ENCODE measurements around the gene PCMT1. TPM values are rescaled to one million over a fixed set of nuclear protein-coding genes. Genes with fewer than 3 reads are reported as not detected.

The PCMT1 gene
- total RNA-seq, 2 experiments from 2014 or later: 117 to 125 TPM

- CTCF ChIA-PET (ENCODE audit: unreplicated experiment): interaction anchor here (1.1 kb wide), 1 partner anchor 90 kb away, joined by 4 read pairs; no protein-coding TSS in a partner anchor
Measured at GRCh38 chr6:149834513-149835481, 85.3 kb downstream of the PCMT1 start.

DNA sequence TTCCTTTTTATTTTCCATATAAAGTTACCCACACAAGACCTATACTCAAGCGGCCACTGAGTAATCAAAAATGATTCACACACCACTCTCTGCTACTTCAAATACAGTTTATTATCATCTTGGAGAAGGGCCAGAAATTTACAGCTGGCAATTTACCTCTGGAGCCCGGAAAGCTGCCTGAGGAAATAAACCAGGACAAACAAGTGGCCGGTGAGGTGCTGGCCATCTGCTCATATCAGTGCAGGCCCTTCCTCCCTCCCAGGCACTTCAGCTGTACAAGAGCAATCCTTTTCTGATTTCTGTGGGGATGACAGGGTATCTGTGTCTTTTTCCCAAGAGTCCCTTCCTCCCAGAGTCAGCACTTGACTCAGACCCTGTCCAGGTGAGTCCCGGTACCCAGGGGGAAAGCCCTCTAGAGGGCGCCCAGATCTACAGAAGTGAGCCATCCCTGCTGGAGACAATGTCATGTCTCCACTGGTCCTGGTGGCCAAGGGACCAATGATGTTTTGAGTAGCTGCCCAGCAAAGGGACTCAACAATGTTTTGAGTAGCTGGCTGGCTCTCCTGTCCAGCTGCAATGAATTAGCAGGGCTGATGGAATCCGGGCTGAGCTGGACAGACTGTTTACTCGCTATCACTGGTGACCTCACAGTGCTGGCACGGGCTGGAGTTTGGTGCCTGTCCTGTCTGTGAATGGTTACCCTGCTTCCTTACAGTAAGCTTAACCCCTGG, 91.0 kb downstream of the PCMT1 start:
- ChIA-PET CTCF (ENCODE audit: unreplicated experiment) (interaction anchor here (1.4 kb wide), 1 partner anchor 84 kb away, joined by 4 read pairs; no protein-coding TSS in a partner anchor), POLR2A (interaction anchor here (1.3 to 1.7 kb wide), 2 partner anchors 9 to 18 kb away, joined by 4 read pairs; no protein-coding TSS in a partner anchor)
- no peak overlapping the region for H2AFZ ChIP-seq (ENCODE audit: low read length)
- H3K27ac ChIP-seq (ENCODE audit: low read depth, low read length, poor library complexity, severe bottlenecking): no peak overlapping the region
- no peaks in the 10 kb centered on the region for H4K20me1 ChIP-seq (ENCODE audit: insufficient read depth, low read length)
- intact Hi-C loops (cut with micrococcal nuclease; ENCODE audit: unreplicated experiment): loop anchor here (1.0 to 2.0 kb wide), 3 partner anchors 58 to 176 kb away; partner anchors contain the start of gene RAET1E
- H3K36me3 ChIP-seq (ENCODE audit: insufficient read depth, low read length): no peaks in the 10 kb centered on the region
- no peak overlapping the region for H3K4me2 ChIP-seq (ENCODE audit: low read length)
- no peak overlapping the region for H3K4me3 ChIP-seq (ENCODE audit: low read depth, low read length, poor library complexity, severe bottlenecking)
- no peak for TF ChIP-seq EZH2phosphoT487 (IDR thresholded peaks at IDR 0.05; ENCODE audit: borderline replicate concordance, low read depth, low read length)
- peak; percentile 91 for TF ChIP-seq CTCF (conservative IDR thresholded peaks at IDR 0.05; ENCODE audit: low read length)
- peak; percentile 72 for DNase-seq (ENCODE audit: low spot score)
- H3K9me2 ChIP-seq (ENCODE audit: insufficient read depth, low read length): no peaks in the 10 kb centered on the region
- no TSS peak for BruUV-seq (replicated peaks)
- H3K9me3 ChIP-seq (ENCODE audit: low read length): no peaks in the 10 kb centered on the region
- no peaks in the 10 kb centered on the region for H3K79me2 ChIP-seq (ENCODE audit: insufficient read depth, low read depth, low read length)
- no peaks in the 10 kb centered on the region for H3K4me1 ChIP-seq (ENCODE audit: insufficient read depth, low read length, poor library complexity, severe bottlenecking)

More at GRCh38 chr6:149834513-149835481, 85.3 kb downstream of the PCMT1 start:
- H3K4me3 ChIP-seq (ENCODE audit: low read depth, low read length, poor library complexity, severe bottlenecking): no peak overlapping the region
- intact Hi-C loops (cut with micrococcal nuclease; ENCODE audit: unreplicated experiment): loop anchor here (1.0 to 2.0 kb wide), 2 partner anchors 30 to 92 kb away; partner anchors contain the start of gene LRP11
- H3K9me2 ChIP-seq (ENCODE audit: insufficient read depth, low read length): no peaks in the 10 kb centered on the region
- POLR2A ChIA-PET: interaction anchor here (0.7 kb wide), 2 partner anchors 311 to 1615 kb away, joined by 3 read pairs; no protein-coding TSS in a partner anchor
- TF ChIP-seq CTCF (conservative IDR thresholded peaks at IDR 0.05; ENCODE audit: low read length) (peak; percentile 99), EZH2phosphoT487 (IDR thresholded peaks at IDR 0.05; ENCODE audit: borderline replicate concordance, low read depth, low read length) (no peak)
- no peaks in the 10 kb centered on the region for H4K20me1 ChIP-seq (ENCODE audit: insufficient read depth, low read length)
- no peaks in the 10 kb centered on the region for H3K36me3 ChIP-seq (ENCODE audit: insufficient read depth, low read length)
- H3K4me1 ChIP-seq (ENCODE audit: insufficient read depth, low read length, poor library complexity, severe bottlenecking): peaks cover 9% of the 10 kb centered on the region
- DNase-seq (ENCODE audit: low spot score): peak; percentile 69
- no TSS peak for BruUV-seq (replicated peaks)
- H3K27ac ChIP-seq (ENCODE audit: low read depth, low read length, poor library complexity, severe bottlenecking): no peak overlapping the region
- peak overlapping the region; percentile 77; the same call in 1 of the 2 replicates for H2AFZ ChIP-seq (ENCODE audit: low read length)
- H3K4me2 ChIP-seq (ENCODE audit: low read length): no peak overlapping the region
- no peaks in the 10 kb centered on the region for H3K9me3 ChIP-seq (ENCODE audit: low read length)
- no peaks in the 10 kb centered on the region for H3K79me2 ChIP-seq (ENCODE audit: insufficient read depth, low read depth, low read length)

Data from OCI-LY7 (cell line).